Left hindlimb (tissue), 1 donor: ENCODE results near the gene SLC25A27.

Experiments used
- DNase-seq: peaks from one replicate; pipeline ENCODE4 v3.0.0-alpha.2; 2018

SLC25A27 gene

DNA sequence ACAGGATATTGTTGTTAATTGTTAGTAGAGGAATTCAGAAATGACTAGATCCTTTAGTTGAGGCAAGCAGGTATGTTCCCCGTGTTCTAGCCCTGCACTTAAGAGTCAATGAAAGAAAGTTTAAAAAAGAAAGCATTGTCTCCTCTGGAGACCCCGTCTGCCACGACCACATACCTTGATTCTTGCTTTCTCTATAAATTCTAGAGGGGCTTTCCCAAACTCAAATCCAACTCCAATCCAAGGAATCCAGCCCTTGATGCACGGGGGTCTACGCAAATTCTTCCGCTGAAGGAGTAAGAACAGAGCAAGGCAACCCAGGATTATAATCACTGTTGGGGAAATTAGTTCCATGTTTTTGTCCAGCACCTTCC is 558 bp upstream of the SLC25A27 start:
- DNase-seq = no peak

DNA sequence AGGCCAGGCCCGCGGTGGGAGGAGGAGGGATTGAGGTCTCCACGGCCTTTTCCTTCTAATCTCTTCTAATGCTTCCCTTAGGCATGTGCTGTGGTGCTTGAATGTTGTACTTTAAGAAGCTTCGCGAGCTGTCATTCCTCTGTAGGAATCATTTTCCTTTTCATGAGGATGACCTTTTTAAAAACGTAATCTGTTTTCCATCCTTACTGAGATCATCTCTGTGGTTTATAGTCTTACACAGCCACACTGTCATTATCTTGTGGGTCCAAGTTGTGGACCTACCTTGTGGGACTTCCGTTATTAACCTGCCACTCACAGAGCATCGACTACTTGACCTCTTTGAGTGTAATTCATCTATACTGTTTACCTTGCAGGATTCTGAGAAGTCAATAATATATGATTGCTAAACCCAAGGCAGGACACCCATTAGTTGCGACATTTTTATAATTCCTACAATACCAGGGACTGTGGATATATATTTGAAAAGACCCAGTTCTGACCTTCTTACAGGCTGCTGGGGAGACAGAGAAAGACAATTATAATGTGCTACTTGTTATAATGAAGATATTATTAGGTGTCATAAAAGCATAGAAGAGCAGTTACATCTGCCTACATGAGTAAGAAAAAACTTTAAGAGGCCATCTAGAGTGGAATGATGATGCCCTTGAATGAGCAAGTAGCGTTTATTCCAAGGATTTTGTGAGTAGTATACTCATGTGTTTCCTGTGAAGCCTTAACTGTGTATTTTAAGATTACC is 842 bp downstream of the SLC25A27 start:
- no peak for DNase-seq

DNA sequence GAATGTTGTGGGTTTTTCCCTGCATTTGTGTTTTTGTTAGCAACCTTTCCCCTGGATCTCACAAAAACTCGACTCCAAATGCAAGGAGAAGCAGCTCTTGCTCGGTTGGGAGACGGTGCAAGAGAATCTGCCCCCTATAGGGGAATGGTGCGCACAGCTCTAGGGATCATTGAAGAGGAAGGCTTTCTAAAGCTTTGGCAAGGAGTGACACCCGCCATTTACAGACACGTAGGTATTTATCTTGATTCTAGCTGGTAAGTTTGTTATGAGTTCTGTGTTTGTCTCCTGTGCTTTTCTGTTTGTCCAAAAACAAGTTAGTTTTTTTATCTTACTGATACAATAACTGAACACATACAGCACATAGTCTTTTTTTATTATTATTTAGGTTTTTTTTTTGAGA is 3.0 kb downstream of the SLC25A27 start:
- no peak for DNase-seq

DNA sequence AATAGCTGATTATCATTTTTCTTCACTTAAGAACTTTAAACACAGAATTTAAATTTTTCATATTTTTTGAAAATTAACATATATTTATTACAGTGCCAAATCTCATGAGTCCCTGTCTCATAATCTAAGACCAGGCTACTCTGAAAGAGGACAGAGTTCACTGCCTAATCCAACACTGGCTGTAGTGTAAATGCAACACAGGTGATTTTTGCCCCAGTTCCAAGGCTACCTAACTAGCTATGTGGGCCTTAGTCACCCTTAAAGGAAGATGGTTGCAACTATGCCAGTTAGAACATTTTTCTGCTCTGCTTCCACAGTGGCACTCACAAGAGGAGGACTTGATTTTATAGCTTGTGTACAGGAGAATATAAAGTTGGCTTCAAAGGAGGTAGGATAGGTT is 4.9 kb downstream of the SLC25A27 start:
- no peak for DNase-seq

DNA sequence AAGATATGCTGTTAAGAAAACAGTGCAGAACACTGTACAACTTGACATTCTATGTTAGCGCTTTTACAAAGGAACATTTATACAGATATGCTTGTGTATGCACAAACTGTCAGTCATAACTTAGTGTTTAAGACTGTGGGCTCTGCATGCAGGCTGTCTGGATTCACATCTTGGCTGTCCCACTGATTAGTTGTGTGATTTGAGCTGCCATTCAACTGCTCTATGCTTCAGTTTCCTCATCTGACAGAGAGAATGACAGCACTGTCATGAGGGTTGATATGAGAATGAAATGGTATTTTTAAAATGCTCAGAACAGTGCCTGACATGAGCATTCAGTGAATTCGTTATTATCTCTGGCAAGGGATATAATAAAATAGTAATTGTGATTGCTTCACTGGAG is 8.7 kb downstream of the SLC25A27 start:
- DNase-seq = no peak

DNA sequence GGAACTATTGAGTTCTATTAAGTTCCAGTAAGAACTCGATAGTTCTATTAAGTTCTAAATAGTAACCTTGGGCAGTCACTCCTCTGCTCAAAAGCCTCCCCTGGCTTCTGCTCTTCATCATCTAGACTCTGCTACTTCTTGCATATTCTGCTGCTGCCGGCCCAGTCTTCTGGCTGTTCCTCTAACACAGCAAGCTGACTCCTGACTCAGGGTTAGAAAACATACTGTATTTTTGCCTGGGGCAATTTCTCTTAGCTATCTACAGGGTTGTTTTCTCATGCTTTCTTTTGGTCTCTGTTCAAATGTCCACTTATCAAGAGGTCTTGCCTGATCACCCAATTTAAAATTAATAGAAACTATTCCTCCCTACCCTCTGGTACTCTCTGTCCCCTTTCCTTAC is 14.6 kb downstream of the SLC25A27 start:
- no peak for DNase-seq

DNA sequence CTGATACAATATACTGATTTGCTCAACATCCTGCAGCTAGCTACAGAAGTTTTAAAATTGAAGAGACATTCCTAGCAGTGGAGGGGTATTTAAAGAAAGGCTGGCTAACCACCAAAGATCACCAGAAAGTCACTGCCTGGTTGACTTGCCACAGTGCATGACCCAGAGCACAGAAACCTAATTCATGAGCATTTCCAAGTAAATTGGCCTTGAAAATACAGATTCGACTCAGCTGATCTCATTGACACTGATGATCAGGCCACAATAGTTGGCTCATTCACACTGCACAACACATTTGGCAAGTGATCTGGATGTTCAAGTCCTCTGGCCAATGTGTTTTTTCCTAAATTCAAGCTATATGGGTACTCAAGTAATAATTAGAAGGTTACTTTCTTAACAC is 21.6 kb downstream of the SLC25A27 start:
- no peak for DNase-seq

DNA sequence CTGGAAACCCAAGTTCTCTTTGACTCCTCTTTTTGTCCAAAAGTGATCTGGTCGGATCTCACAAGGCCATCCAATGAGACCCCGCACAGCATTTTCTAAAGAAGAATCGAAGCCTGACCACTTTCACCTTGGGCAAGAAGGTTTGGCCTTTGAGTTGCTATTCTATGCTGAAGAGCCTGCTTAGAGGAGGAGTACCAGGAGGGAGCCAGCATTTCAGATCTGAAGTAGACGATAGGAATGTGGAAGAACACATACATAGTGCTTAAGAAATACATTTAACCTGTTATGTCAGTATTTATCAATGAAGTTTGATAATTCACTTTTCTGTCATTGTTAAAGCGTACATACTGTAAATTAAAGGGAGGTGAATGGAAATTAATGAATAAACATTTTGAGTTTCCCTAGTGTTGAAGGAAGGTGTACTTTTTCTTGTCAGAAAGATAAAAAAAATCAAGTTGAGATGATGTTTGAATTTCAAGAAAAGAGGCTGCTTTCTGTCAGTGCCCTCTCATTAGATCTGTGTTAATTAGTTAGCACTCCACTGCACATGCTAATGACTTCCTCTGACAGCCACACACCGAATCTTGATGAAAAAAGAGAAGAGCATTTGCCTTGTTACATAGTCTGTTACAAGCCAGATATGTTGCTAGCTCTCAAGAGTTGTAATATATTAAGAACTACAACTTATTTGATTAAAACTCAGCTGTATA is 24.0 kb downstream of the SLC25A27 start:
- no peak for DNase-seq

DNA sequence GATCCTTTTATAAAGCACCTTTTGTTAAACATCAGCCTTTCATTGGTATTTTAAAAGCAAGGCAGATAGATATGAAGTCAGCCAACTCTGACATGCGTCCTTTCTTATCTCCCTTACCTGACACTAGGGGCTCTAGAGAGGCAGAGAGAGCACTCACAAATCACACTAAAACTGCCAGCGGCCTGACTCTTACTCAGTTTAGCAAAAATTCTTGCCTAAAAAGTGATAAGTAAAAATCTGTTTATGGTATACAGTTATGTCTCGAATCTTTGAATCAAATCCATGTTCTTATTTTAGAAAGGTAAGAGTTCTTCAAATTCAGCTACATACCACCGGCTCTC is 24.5 kb downstream of the SLC25A27 start:
- no peak for DNase-seq

DNA sequence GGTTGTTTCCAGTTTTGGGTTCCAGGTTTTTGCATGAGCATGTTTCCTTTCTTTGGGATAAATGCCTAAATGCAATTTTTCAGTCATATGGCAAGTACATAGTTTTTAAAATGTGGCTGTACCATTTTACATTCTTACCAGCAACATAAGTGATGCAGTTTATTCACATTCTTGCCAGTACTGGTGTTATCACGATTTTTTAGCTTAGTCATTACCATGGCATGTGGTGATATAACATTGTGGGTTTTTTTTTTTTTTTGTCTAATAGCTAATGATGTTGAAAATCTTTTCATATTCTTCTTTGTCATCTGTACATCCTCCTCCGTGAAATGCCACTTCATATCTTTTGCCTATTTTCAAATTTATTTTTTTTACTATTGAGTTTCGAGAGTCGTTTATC is 32.0 kb downstream of the SLC25A27 start:
- DNase-seq = no peak

DNA sequence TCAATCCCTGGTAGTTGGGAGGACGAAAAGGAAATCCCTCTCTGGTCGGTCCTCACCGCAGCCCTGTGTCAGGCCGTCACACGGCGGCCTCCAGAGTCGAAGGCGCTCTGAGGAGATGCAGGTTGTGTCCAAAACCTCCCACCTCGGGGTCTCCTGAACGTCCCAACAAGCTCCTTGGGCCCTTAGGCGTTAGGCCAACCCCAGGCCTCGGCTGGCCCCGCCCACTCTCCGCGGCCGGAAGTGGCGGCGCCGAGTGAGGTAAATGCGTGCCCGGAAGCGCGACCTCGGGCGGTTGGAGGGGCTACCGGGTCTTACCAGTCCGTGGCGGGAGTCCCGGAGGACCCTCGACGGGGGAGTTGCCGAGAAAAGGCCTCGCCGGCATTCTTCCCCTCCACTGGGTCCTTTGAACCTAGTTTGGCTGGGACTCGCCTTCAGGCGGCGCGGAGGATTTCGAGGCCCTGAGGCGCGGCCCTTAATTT is 34.9 kb downstream of the SLC25A27 start, which contains the start of gene TDRD6:
Gene TDRD6, plus strand, starts transcription at position 267 of the 479 bp plus-strand sequence. CDS start 244 bp downstream, outside the sequence.
- no peak for DNase-seq

DNA sequence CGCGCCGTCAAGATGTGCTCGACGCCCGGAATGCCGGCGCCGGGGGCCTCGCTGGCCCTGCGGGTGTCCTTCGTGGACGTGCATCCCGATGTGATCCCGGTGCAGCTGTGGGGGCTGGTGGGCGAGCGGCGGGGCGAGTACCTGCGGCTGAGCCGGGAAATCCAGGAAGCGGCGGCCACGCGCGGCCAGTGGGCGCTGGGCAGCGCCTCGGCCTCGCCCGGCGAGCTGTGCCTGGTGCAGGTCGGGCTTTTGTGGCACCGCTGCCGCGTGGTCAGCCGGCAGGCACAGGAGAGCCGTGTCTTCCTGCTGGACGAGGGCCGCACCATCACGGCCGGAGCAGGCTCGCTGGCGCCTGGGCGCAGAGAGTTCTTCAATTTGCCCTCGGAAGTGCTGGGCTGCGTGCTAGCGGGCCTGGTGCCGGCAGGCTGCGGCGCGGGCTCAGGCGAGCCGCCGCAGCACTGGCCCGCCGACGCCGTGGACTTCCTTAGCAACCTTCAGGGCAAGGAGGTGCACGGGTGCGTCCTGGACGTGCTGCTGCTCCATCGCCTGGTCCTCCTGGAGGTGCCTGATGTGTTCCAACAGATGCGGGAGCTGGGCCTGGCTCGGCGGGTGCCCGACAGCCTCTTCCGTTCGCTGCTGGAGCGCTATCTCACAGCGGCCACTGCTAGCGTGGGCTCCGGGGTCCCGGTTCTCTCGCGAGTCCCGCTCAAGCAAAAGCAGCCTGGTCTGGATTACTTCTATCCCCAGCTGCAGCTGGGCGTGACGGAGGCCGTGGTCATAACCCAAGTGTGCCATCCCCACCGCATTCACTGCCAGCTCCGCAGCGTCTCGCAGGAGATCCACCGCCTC is 35.6 kb downstream of the SLC25A27 start:
- no peak for DNase-seq

DNA sequence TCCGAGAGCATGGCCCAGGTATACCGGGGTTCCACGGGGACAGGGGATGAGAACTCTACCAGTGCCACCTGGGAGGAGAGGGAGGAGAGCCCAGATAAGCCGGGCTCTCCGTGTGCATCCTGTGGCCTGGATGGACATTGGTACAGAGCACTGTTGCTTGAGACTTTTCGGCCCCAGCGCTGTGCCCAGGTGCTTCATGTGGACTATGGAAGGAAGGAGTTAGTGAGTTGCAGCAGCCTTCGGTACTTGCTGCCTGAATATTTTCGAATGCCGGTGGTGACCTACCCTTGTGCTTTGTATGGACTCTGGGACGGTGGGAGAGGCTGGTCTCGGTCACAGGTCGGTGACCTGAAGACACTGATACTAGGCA is 36.2 kb downstream of the SLC25A27 start:
- DNase-seq = no peak

DNA sequence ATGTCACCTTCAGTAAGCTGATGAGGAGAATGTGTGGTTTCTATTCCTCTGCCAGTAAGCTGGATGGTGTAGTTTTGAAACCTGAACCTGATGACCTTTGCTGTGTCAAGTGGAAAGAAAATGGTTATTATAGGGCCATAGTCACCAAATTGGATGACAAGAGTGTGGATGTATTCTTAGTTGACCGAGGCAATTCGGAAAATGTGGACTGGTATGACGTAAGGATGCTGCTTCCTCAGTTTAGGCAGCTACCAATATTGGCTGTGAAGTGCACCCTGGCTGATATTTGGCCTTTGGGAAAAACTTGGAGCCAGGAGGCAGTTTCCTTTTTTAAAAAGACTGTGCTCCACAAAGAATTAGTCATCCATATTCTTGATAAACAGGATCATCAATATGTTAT is 36.9 kb downstream of the SLC25A27 start:
- DNase-seq = no peak

DNA sequence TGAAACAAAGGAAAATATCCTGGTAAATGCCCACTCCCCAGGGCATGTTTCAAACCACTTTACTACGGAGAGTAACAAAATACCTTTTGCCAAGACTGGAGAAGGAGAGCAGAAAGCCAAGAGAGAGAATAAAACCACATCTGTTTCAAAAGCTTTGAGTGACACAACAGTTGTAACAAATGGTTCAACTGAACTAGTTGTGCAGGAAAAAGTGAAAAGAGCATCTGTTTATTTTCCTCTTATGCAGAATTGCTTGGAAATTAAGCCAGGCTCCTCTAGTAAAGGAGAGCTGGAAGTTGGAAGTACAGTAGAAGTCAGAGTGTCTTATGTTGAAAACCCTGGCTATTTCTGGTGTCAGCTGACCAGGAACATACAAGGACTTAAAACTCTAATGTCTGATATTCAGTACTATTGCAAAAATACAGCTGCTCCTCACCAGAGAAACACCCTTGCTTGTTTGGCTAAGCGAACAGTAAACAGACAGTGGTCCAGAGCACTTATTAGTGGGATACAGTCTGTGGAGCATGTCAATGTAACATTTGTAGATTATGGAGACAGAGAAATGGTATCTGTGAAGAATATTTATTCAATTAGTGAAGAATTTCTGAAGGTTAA is 37.5 kb downstream of the SLC25A27 start:
- no peak for DNase-seq

DNA sequence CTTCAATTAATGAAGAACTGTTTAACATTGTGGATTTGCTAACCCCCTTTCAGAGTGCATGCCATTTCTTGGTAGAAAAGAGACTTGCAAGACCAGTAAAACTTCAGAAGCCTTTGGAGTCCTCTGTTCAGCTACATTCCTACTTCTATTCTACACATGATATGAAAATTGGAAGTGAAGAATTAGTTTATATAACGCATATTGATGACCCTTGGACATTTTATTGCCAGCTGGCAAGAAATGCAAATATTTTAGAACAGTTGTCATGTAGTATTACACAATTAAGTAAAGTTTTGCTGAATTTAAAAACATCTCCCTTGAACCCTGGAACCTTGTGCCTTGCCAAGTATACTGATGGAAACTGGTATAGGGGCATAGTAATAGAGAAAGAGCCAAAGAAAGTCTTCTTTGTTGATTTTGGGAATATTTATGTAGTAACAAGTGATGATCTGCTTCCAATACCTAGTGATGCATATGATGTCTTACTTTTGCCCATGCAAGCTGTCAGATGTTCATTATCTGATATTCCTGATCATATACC is 38.2 kb downstream of the SLC25A27 start:
- DNase-seq = no peak

DNA sequence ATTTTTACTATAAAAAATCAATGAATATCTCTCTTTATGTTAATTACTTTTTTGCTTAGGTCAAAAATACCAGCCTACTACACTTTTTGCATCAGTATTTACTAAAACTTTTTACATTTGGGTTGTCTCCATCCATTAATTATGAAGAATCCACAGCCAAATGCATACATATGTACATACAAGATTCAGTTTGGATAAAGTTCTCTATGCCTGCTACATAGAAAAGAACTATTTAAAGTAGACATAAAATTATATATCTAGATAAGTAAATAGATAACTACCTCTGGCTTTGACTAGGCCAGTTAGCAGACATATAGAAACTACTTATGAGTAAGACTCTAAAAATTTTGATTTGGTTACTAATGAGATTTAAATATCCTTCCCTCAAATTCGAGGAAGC is 47.2 kb downstream of the SLC25A27 start:
- no peak for DNase-seq

DNA sequence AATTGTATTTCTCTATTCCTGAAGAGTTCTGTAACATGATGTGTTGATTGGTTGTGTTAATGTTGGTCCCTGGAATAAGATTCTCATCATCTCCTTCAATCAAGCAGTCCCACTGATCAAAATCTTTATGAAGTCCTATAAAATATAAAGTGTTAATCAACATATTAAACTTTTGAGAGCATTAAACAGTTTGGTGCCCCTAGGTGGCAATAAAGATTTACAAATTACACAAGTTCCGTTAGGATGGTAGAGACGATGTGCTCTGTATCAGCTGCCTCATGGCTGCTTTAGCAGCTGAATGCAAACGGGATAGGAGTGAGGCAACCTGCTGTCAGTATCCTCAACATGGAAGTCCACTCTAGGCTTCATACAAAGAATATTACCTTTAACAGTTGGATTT is 51.8 kb downstream of the SLC25A27 start:
- no peak for DNase-seq

DNA sequence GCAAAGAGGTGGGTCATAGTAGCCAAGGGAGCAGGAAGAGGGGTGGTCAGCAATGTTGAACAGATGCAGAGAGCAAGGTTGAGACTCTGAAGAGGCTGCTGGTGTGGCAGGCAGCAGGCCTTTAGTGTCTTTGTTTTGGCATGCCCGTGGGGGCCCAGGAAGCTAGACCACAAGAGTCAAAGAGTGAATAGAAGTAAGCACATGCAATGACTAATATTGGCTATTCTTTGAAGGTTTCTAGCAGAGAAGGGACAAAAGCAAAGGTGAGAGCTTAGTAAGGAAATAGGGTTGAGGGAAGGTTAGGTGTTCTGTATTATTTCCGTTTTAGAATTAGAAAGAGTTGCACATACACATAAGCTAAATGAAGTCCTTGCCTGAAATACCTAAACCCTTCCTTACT is 53.7 kb downstream of the SLC25A27 start:
- DNase-seq = no peak

DNA sequence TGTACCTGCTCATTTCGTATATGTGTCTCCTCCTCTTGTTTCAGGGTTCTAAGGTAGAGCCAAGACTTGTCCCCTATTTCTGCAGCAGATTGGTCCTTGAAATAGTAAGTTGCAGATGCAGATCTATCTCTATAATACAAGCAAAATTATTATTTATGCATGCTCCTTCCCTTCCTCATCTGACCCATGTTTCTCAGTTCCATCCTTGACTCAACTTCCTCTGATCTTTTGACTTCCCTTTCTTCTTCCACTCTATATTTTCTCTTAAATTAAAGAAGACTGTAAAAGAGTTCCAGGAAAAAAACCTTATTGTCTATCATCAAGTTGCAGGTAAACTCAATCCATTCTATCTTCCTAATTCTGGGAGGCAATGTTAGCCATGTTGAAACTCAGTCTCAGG is 58.7 kb downstream of the SLC25A27 start:
- DNase-seq = no peak

DNA sequence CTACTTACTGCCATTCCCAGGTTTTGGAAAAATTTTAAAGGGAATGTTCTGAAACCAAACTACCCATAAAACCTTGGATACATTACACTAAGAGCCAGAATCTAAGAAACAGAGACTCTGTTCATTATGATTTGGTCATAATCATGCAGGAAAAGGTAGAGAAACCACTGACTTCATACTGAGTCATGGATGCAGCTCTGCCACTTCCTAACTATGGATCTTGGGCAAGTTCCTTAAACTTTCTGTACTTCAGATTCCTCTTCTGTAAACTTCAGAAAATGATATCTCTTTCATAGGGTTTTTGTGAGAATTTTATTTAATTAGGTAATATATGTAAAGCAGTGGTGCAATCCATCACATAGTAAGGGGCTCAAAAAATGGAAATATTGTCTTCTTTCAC is 62.4 kb downstream of the SLC25A27 start:
- no peak for DNase-seq

DNA sequence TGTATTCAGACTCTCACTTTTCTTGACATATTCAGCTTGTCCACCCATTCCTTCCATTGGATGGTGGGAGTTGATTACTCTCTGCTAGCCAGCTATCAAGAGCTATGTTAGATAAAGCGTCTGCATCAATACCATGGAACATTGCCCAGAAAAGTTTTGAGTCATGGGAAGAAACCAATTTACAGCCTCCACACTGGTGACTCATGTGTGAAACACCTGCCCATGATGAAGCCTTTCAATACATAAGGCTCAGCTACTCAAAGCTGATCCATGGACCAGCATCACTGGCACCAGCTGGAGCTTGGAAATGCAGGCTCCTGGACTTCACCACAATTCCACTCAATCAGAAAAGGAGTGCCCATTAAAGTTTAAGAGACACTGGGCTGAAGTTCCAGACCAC is 66.3 kb downstream of the SLC25A27 start:
- DNase-seq = no peak

DNA sequence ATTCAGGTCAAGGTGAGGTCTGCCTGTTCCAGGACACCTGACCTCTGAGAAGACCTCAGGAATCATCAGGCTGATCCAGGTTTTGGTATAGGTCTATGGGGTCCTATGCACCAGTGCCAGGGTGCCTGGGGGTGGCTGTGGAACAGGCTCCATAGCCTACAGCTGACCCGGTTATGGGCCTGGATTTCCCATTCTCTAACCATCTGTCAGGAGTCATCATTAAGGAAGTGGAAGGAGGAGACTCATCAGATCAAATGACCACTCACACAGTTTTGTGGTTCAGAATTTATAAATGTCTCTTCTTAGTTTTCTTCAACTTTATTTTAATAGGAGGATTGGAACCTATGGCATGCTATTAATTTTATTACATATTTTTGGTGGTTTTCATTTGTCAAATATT is 67.6 kb downstream of the SLC25A27 start:
- DNase-seq = no peak
